NCI-H1436 (cell line): ENCODE results near the gene ALOXE3.
A peak's percentile ranks its signal among the peaks of the same experiment; 100 is the strongest.
"Not testable (repeated sequence)": the region's sequence is repeated elsewhere in the genome, so short reads cannot be mapped to it uniquely, and the experiment has no call there.

Experiments
- DNase-seq: peaks from one replicate; lab custom pipeline; 2025; lab: John Stamatoyannopoulos, UW

ALOXE3 gene

DNA sequence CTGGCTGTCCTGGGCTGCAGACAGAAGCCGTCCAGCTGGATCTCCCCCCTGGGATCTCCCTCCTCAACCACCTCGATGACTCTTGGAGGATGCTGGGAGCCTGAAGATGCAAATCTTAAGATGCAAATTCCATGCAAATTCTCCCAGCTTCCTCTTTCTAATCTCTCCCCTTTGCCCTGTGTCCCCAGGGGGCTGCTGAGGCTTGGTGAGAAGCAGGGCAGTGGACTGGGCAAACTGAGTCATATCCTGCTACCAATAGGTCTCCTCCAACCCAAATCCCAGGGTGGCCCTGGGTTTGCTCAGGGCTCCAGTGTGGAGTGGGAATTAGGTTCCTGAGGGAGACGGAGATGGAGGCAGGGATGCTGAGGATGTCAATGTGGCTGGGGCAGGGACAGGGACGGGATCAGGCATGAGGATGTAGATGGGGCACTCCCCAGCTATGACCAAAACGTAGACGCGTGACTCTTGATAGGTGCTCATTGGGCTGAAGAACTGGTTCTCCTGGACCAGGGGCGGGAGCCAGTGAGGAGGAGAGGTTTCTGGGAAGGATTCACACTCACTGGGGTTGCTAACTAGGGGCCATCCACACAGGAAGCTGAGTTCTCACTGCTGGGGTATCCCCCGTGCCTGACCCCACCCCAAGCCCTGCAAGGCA lies 27.2 kb downstream of the ALOXE3 start:
- no peak for DNase-seq

DNA sequence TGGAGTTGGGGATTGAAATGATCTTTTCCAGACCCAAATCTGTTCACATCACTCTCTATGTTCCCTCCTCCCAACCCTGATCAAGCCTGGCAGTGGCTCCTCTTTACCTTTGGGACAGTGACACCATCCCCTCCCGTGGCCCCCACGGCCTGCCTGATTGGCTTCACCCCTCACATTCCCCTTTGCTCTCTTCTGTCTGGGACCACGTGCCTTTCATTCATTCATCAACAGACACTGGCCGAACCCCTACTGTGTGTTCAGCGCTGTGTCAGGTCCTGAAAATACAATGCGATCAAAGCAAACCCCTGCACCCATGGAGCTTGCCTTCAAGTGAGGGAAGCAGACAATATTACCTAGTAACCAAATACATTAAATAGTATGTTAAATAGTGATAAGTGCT lies 28.6 kb downstream of the ALOXE3 start:
- DNase-seq, result no peak

DNA sequence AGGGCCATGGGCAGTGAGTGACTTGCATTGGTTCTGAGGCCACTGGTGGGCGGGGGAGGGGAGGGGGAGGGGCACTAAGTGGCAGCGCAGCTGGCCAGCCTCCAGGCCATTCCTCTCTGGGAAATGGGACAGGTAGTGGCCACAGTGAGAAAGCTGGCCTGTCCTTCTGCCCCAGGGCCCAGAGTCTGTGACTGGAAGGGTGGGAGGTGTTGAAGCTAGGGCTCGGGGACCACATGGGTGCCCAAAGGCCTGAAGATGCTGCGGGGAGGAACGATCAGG lies 30.4 kb downstream of the ALOXE3 start:
- DNase-seq, result no peak

DNA sequence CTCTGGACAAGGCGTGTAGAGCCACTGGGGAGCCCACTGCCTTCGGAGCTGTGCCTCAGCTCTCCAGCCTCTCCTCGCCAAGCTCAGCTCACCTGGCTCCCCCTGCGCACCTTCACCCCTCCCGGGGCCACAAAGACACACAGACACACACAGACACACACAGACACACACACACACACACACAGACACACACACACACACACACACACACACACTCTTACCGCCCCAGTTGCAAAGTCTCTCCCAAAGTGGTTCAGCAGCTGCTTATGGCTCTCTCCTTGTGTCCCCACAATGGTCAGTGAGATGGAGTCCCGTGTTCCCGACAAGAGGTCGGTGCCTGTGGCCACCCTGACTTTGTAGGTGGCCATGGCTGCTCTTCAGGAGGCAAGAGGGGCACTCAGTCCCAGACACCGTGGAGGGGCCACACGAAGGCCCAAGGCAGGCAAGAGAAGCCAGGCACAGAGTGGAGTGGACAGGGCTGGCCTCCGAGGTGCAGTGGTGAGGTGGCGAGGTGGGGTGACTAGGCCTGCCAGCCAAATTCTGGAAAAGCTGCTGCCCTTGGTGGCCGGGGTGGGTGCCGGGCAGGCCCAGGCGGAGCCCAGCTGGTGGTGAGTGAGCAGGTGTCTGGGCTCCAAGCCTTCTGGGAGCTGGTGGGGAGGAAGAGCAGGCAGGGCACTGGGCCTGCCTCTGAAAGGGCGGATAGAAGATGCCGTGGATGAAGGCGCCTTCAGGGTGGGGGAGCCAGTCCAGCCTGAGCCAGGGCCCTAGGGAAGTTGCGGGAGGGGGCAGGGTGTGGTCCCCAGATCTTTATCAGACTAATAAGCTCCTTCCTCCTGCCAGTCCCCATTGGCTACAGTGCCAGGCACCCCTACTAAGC lies 31.0 kb downstream of the ALOXE3 start, which contains the start of gene ALOX12B:
ALOX12B (minus strand) TSS at position 642 of the 877 bp plus-strand sequence; CDS start at position 368, 274 bp downstream.
- DNase-seq, result no peak

DNA sequence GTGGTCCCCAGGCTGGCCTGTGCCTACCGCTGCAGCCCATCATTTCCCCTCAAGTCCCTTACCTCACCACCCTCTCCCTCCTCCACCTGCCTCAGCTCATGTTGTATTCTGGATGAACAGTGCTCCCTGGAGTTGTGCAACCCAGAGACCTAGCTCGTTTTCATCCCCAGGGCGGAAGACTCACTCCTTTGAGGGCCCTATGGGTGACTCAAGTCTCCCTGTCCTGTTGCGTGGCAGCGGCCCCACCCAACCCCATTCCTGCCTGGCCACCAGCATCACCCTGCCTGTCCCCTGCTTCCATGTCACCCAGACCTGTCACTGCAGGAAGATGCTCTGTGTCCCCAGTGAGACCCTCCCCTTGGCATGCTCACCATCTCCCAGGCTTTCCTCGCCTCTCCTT lies 34.1 kb downstream of the ALOXE3 start:
- no peak for DNase-seq

DNA sequence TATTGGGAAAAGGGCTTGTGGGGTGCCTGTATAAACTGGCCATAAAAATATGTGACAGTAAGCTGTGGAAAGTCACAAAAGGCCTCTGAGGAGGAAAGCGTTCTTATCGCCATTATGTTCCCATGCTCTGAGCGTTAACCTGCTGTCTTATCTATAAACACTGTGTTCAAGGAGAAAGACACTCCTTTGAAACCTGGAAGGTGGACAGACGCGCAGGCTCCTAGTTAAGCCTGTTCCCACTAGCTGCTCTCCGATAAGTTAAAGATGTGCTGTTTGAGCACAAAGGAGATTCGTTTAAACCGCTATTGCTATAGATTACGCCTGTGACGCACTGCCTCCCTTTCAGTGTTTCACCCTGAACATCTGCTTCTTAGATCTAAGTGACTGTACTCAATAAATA lies 36.0 kb downstream of the ALOXE3 start:
- no peak for DNase-seq

DNA sequence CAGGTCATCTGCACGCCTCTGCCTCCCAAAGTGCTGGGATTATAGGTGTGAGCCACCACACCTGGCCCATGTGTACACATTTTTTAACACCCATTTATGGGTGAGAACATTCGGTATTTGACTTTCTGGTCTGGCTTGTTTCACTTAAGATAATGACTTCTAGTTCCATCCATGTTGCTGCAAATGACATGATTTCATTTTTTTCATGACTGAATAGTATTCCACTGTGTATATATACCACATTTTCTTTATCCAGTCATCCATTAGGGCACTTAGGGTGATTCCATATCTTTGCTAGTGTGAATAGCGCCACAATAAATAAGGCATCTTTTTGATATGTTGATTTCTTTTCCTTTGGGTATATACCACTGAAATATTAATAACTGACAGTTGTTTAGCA lies 36.4 kb downstream of the ALOXE3 start:
- no peak for DNase-seq

DNA sequence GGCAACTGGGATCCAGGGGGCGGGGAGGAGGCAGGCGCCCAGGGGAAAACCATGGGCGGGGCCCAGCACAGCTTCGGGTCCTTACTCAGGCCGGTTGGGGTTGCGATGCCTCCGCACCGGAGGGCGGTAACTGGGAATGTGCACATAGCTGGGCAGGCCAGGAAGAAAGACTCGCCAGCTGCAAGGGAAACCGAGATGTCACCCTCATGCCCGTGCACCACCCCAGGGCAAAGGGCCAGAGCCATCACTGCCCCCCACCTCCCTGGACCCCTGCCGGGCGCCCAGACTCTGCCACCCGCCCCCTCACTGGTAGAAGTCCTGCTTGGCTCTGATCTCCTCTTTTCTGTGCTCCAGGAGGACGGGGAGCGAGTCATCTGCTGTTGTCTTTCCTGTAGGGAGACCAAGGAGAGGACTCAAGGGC lies 37.5 kb downstream of the ALOXE3 start:
- no peak for DNase-seq

DNA sequence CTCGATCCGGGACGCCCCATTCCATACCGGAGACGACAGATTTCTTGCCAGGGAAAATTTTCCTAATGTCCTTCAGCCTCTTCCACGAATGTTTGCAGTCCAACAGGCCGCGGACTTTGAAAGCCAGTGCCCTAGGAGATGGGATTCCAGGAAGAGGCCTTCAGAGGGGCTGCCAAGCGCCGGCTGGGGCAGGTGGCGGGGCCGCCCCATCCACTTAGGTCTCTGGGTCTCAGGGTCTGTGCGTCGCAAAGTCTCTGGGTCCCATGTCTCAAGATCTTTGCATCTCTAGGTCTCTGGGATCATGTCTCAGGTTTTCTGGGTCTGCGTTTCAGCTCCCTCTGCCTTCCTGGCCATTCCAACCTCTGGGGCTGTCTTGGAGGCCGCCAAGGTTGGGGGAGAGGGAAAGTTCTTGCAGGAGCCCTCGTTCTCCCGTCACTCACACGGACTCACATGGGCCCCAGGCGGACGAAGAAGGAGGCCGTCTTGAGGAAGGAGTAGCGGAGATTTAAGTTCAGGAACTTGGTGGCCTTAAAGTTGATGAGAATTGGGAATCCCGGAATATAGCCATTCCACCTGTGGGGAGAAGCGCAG lies 38.0 kb downstream of the ALOXE3 start:
- no peak for DNase-seq

DNA sequence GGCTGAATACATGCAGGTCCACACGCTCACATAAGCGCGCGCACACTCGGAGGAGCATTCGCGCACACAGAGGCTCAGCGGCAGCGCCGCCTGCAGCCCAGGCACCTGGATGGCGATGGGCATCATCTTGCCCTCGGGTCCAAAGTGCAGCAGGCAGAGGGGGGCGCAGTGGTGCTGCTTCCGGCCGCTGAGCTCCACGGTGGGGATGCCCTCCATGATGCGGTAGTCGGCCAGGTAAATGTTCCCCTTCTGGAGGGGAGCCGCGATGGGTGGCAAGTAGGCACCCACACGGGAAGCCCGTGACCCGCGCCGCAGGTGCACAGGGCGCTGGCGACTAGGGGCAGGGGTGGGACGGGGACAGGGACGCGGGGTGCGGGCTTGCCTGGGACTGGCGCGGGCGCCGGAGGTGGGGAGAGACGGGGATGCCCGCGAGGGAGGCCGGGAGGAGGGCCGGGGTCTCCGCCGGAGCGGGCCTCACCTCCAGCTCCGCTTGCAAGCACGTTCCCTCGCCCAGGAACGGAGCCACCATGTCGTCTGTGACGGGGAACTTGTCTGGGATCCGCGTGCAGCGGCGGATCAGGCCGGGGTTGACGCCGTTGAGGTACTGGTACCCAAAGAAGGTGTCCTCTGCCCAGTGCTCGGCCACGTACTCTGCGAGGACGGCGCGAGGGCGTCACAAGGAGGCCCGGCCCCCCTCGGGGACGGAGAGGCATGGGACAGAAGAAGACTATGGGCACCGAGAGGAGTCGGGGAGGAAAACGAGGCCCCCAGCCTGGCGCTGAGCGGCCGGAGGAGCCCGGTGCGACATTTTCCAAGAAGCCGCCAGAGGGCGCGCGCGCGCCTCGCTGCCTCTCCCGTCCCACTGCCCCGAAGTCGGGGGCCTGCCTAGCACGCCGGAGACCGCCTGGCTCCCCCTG lies 38.8 kb downstream of the ALOXE3 start:
- DNase-seq, result peak; percentile 79

DNA sequence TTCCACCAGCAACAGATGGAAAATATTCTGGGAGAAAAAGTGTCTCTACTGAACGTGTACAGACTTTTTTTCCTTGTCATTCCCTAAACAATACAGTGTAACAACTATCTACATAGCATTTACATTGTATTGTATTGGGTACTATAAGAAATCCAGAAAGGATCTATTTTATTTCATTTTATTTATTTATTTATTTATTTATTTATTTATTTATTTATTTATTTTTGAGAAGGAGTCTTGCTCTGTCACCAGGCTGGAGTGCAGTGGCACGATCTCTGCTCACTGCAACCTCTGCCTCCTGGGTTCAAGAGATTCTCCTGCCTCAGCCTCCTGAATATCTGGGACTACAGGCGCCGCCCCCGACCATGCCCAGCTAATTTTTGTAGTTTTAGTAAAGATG lies 40.4 kb downstream of the ALOXE3 start:
- DNase-seq, result not testable (repeated sequence)

DNA sequence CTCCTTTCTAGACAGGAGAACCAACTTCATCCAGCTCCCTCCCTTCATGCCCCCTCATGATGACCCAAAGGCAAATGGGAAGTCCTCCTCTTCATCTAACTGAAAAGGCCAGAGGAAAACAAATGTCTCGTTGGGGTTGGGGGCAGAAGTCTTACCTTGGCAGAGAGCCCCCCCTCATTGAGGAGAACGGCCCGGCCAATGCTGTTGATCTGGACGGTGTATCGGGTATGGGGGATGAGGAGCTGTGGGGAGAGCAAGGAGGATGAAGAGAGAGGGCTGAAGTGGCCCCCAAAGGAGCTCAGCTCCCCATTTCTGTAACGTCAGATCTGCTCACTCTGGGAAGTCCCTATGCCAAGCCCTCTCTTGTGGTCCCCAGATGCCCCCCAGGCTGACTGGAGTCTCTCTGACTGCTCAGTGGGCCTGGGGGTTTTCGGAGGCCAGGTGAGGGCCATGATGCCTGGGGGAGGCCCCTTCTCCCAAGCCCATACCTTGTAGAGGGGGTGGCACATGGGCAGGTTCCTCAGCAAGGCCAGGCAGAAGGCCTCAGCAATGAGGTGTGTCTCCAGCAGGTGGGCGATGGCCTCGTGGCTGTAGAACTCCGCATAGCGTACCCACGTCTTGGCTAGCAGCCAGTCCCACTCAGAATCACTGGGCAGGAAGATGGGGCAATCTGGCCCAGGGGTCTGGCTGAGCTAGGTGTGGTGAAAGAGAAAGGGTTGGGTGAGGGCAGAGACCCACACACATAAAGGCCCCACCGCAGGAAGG lies 41.6 kb downstream of the ALOXE3 start:
- DNase-seq, result no peak

DNA sequence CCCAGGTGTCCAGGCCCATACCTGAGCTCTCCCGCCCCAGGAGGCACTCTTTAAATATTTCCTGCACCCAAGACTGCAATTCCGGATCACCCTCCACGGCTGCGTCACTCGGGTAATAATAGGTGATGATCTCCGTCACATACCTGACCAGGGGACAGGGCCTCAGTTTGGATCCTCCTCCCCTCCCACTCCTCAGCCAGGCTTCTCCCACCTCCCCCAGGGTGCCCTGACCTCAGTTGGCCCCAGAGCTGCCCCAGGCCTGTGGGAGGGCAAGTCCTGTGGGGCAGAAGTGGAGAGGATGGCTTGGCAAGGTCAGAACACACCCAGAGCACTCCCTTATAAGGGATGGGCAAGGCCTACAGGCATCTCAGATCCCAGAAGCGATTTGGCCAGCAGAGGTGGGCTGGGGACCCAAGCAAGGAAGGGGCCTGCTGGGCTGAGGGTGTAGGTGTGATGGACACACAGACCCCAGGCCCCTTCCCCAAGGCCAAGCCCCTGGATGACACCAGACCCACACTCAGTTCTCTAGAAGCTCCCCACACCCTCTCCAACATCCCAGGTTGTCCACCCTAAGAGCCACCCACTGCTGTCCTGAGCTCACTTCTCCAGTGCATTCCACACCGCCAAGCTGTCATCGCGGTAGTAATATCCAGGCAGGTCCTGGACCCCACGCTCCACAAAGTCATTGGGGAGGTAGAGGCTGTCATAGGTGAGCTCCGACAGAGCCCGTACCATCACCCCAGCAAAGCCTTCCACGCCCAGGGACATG lies 42.6 kb downstream of the ALOXE3 start:
- no peak for DNase-seq

DNA sequence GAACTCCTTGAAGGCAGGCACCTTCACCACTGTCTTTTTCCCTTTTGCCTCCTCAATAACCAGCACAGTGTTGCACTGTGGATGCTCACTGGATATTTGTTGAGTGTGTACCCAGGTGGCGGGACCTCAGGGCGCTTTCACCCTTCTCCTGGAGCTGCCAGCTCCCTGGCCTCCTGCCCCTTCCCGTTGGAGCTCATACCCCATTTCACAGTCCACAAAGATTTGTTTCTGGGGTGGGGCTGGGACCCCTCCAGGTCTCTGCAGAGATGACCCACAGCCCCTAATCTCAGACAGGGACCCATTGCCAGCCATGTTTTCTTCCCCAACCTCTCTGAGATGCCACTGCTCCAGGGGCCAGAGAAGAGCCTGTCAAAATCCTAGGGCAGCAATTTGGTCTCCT lies 43.2 kb downstream of the ALOXE3 start:
- no peak for DNase-seq

DNA sequence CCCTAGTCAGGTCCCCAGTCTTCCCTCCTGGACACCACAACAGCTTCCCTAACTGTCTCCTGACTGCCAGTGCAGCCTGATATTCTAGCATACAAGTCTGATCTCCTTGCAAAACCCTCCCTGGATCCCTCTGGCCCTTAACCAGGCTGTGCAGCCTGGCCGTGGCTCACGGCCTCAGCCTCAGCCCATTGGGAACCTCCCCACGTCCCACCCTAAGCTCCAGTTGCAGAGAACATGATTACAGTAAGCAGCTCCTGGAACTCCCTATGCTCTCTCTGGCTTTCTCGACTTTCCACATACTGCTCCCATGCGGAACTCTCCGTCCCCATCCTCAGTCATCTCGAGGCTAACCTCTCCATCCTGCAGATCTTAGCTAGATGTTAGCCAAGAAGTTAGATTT lies 43.8 kb downstream of the ALOXE3 start:
- DNase-seq, result no peak

DNA sequence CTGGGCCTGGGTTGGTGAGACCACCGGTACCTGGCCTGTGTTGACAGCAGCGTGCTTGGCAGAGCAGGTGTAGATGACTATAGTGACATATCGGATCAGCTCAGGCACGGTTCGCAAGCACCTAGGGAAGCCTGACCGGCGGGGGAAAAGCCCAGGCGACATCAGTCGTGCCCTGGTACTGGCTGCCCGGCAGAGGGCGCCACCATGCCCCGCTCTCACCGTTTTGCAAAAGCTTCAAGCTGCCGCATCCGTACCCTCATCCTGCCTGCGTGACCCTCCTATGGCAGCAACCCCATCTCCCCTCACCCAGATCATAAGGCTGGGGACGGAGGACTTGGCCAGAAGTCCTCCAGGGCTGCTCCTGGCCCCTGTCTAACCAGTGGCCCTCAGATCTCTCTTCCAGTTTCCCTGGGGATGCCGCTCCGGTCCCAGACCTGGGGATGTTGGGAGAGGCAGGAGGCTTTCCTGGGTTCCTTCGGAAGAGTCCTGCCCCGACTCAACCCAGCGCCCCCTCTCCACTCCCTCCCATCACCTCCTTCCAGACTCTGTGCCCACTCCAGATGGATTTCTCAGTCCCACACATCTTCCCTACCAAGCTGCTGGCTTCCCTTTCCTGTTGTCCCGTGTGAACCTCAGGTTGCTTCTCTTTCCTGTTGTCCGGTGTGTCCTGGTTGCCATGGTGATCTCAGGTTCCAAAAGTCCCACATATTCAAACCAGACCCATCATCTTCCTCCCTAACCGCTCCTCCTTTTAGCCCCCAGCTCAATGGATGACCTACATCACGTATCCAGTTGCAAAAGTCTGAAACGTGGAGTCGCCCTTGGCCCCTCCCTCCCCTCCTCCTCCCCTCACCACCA lies 44.5 kb downstream of the ALOXE3 start:
- peak; percentile 49 for DNase-seq

DNA sequence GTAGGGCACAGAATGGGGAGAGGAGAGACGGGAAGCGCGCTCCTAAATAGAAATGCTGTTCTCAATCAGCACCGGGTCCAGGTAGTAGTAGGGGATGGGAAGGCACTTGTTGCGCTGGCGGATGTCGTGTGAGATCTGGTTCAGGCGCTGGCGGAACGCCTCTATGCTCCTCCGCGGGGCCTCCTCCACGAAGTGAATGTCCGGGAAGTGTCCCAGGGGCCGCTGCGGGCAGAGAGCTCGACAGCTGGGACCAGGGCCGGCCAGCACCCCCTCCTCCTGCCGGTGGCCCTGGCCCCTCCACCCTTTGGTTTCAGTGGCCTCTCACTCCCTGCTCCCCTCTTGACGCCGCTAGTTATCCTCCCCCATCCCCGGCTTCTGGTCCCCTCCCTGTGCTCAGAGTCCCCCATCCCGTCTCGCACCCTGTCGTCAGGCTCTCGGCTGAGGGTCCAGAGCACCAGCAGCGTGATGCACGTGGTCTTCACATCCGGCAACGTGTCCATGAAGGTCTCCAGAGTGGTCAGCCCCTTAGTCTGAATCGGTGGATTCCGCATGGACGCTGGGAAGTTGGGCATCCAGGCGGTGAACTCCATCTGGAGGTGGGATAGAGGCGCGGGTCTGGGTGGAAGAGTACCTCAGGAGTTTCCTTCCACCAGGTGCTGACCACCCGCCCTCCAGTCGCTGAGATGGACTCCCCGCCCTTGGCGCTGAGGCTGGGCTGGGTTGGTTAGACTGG lies 45.4 kb downstream of the ALOXE3 start:
- DNase-seq, result no peak

DNA sequence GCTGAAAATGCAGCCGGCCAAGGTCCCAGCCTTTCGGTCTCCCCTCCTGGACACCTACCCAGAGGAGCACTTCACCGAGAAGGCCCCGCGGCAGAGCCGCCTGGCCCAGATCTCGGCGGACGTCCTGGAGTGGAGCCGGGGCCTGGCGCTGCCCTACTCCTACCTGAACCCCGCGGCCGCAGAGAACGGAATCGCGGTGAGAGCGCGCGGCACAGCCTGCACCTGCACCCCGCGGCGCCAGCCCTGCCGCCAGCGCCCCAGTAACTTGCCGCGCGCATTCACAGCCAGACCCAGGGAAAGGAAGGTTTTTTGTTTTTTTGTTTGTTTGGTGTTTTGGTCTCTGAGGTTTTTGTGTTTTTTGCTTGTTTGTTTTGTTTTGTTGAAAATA lies 46.0 kb downstream of the ALOXE3 start:
- DNase-seq, result no peak

DNA sequence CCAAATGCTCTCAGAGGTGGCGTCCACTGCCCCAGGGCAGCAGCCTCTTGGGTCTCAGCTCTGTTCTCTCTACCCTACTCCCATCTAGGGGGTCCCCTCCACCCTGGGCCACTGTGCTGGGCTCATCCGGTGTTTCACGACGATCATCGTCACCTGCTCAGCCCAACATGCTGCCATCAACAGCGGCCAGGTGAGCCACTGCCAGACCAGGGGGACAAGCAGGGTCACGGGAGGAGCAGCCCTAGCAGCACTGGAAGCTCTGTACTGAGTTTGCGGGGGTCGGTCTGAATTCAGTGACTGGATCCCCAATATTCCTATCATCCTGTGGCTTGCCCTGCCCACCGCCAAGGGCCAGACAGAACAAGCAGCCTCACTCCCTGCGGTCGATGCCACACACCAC lies 46.8 kb downstream of the ALOXE3 start:
- DNase-seq, result no peak
